Measurements from ENCODE around the gene FAM184A. TPM values are rescaled to one million over a fixed set of nuclear protein-coding genes. Genes with fewer than 3 reads are reported as not detected.
A peak's percentile ranks its signal among the peaks of the same experiment; 100 is the strongest.

The FAM184A gene
- total RNA-seq, 1 experiment from 2014 or later: 8.7 TPM

- Histone ChIP-seq H3K4me1 (ENCODE audit: control insufficient read depth, insufficient read depth, low read length) (peaks cover 19% of the 10 kb centered on the region), H3K27me3 (ENCODE audit: control insufficient read depth, insufficient read depth, low read length) (no peaks in the 10 kb centered on the region), H3K27ac (ENCODE audit: low read length) (no peak overlapping the region), H3K4me3 (ENCODE audit: low read depth in 2 of 2, low read length in 2 of 2) (no peak overlapping the region), H3K9me3 (ENCODE audit: control insufficient read depth, insufficient read depth, low read depth, low read length) (no peaks in the 10 kb centered on the region), H3K36me3 (ENCODE audit: control insufficient read depth, insufficient read depth, low read length) (no peaks in the 10 kb centered on the region)
- ChIA-PET POLR2A (no interaction called here), CTCF (no interaction called here)
- TF ChIP-seq SIN3A (IDR thresholded peaks at IDR 0.05; ENCODE audit: borderline replicate concordance, insufficient read depth, low read depth, low read length) (no peak), TCF7L2 (IDR thresholded peaks at IDR 0.05; ENCODE audit: low read depth, low read length) (no peak), POLR2AphosphoS5 (IDR thresholded peaks at IDR 0.05; ENCODE audit: low read depth, low read length) (no peak)
- TF ChIP-seq, protein P1, sequence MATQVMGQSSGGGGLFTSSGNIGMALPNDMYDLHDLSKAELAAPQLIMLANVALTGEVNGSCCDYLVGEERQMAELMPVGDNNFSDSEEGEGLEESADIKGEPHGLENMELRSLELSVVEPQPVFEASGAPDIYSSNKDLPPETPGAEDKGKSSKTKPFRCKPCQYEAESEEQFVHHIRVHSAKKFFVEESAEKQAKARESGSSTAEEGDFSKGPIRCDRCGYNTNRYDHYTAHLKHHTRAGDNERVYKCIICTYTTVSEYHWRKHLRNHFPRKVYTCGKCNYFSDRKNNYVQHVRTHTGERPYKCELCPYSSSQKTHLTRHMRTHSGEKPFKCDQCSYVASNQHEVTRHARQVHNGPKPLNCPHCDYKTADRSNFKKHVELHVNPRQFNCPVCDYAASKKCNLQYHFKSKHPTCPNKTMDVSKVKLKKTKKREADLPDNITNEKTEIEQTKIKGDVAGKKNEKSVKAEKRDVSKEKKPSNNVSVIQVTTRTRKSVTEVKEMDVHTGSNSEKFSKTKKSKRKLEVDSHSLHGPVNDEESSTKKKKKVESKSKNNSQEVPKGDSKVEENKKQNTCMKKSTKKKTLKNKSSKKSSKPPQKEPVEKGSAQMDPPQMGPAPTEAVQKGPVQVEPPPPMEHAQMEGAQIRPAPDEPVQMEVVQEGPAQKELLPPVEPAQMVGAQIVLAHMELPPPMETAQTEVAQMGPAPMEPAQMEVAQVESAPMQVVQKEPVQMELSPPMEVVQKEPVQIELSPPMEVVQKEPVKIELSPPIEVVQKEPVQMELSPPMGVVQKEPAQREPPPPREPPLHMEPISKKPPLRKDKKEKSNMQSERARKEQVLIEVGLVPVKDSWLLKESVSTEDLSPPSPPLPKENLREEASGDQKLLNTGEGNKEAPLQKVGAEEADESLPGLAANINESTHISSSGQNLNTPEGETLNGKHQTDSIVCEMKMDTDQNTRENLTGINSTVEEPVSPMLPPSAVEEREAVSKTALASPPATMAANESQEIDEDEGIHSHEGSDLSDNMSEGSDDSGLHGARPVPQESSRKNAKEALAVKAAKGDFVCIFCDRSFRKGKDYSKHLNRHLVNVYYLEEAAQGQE (IDR thresholded peaks at IDR 0.05; ENCODE audit: insufficient read depth in 1 of 2, low read depth in 2 of 2, low read length in 1 of 2): no peak
- TF ChIP-seq, protein P2, sequence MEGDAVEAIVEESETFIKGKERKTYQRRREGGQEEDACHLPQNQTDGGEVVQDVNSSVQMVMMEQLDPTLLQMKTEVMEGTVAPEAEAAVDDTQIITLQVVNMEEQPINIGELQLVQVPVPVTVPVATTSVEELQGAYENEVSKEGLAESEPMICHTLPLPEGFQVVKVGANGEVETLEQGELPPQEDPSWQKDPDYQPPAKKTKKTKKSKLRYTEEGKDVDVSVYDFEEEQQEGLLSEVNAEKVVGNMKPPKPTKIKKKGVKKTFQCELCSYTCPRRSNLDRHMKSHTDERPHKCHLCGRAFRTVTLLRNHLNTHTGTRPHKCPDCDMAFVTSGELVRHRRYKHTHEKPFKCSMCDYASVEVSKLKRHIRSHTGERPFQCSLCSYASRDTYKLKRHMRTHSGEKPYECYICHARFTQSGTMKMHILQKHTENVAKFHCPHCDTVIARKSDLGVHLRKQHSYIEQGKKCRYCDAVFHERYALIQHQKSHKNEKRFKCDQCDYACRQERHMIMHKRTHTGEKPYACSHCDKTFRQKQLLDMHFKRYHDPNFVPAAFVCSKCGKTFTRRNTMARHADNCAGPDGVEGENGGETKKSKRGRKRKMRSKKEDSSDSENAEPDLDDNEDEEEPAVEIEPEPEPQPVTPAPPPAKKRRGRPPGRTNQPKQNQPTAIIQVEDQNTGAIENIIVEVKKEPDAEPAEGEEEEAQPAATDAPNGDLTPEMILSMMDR (IDR thresholded peaks at IDR 0.05): no peak
- no TSS peak for BruUV-seq (replicated peaks)
- ATAC-seq (no peak), DNase-seq (ENCODE audit: low read depth, low spot score) (no peak)
- in situ Hi-C loops (cut with HindIII; ENCODE audit: low pct_unique_long_range_greater_than_20kb, low sequenced_read_pairs): no loop called here
- intact Hi-C loops (cut with micrococcal nuclease; ENCODE audit: unreplicated experiment): no loop called here
Observed at GRCh38 chr6:119125576-119125975, 47.1 kb upstream of the FAM184A start.

DNA sequence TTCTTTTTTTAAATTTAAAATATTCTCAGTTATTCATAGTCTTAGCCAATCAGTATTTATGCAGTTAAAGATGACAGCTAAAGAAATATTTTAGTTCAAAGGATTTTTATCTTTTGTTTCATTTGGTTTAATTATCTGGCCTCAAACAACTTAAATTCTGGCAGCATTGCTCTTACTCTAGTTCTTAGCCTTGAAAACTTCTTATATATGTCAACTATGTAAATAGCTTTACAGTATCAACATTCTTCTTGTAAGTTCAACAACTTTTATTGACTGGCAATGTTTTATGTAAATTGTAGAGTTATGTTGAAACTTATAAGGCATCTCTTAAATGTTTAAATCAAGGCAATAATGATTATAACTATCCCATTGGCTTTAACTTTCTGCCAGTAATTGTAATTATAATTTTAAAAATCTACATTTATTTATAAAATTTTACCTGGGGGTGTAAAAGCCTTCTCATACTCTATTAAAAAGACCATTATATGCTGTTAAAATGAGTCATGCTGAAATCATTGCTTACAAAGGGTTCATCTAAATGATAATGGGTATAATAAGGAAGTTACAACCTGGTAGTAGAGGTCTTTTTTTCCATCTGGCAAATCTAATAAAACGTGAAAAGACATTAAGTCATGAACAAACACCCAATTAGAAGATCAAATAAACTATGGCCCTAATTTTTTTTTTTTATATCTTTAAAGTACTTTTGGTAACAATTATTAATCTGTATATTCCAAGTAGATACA, 45.8 kb upstream of the FAM184A start:
- ChIA-PET POLR2A (no interaction called here), CTCF (no interaction called here)
- peaks cover 7% of the 10 kb centered on the region for H3K4me1 ChIP-seq (ENCODE audit: control insufficient read depth, insufficient read depth, low read length)
- intact Hi-C loops (cut with micrococcal nuclease; ENCODE audit: unreplicated experiment) (no loop called here), in situ Hi-C loops (cut with HindIII; ENCODE audit: low pct_unique_long_range_greater_than_20kb, low sequenced_read_pairs) (no loop called here)
- DNase-seq (ENCODE audit: low read depth, low spot score) (no peak), ATAC-seq (peak; percentile 64; the same call in 1 of the 2 replicates)
- no peak overlapping the region for H3K27ac ChIP-seq (ENCODE audit: low read length)
- no peak overlapping the region for H3K4me3 ChIP-seq (ENCODE audit: low read depth in 2 of 2, low read length in 2 of 2)
- H3K36me3 ChIP-seq (ENCODE audit: control insufficient read depth, insufficient read depth, low read length): no peaks in the 10 kb centered on the region
- peaks cover 2% of the 10 kb centered on the region; the same call in 1 of the 2 replicates for H3K27me3 ChIP-seq (ENCODE audit: control insufficient read depth, insufficient read depth, low read length)
- BruUV-seq (replicated peaks): no TSS peak
- H3K9me3 ChIP-seq (ENCODE audit: control insufficient read depth, insufficient read depth, low read depth, low read length): no peaks in the 10 kb centered on the region
- TF ChIP-seq, protein P2 (IDR thresholded peaks at IDR 0.05): no peak
- no peak for TF ChIP-seq SIN3A (IDR thresholded peaks at IDR 0.05; ENCODE audit: borderline replicate concordance, insufficient read depth, low read depth, low read length)
- TF ChIP-seq, protein P1 (IDR thresholded peaks at IDR 0.05; ENCODE audit: insufficient read depth in 1 of 2, low read depth in 2 of 2, low read length in 1 of 2): no peak
- TF ChIP-seq TCF7L2 (IDR thresholded peaks at IDR 0.05; ENCODE audit: low read depth, low read length): peak; percentile 73
- TF ChIP-seq POLR2AphosphoS5 (IDR thresholded peaks at IDR 0.05; ENCODE audit: low read depth, low read length): no peak
